Measurements from ENCODE around the gene FRYL.

Gene FRYL

GRCh38 chr4:48578132-48578968, 201.7 kb downstream of the FRYL start:
- TF ChIP-seq CTCF (IDR thresholded peaks at IDR 0.05; ENCODE audit: low read depth, low read length), result peak; percentile 89

GRCh38 chr4:48575964-48576363, 204.1 kb downstream of the FRYL start:
- no peak for TF ChIP-seq CTCF (IDR thresholded peaks at IDR 0.05; ENCODE audit: low read depth, low read length)
- no peak for DNase-seq (ENCODE audit: extremely low read depth, low read depth)

More at GRCh38 chr4:48578132-48578968, 201.7 kb downstream of the FRYL start:
- DNase-seq (ENCODE audit: extremely low read depth, low read depth), result peak; percentile 56

GRCh38 chr4:48571471-48571870, 208.6 kb downstream of the FRYL start:
- no peak for DNase-seq (ENCODE audit: extremely low read depth, low read depth)

GRCh38 chr4:48570646-48571220, 209.3 kb downstream of the FRYL start:
- no peak for DNase-seq (ENCODE audit: extremely low read depth, low read depth)
- no peak for TF ChIP-seq CTCF (IDR thresholded peaks at IDR 0.05; ENCODE audit: low read depth, low read length)

More at GRCh38 chr4:48571471-48571870, 208.6 kb downstream of the FRYL start:
- no peak for TF ChIP-seq CTCF (IDR thresholded peaks at IDR 0.05; ENCODE audit: low read depth, low read length)

GRCh38 chr4:48566034-48566384, 214.1 kb downstream of the FRYL start:
- DNase-seq (ENCODE audit: extremely low read depth, low read depth), result no peak
- TF ChIP-seq CTCF (IDR thresholded peaks at IDR 0.05; ENCODE audit: low read depth, low read length), result no peak

GRCh38 chr4:48565362-48566033, 214.6 kb downstream of the FRYL start:
- TF ChIP-seq CTCF (IDR thresholded peaks at IDR 0.05; ENCODE audit: low read depth, low read length), result no peak
- no peak for DNase-seq (ENCODE audit: extremely low read depth, low read depth)

- DNase-seq (ENCODE audit: extremely low read depth, low read depth), result no peak
- TF ChIP-seq CTCF (IDR thresholded peaks at IDR 0.05; ENCODE audit: low read depth, low read length), result no peak
These were observed 215.9 kb downstream of the FRYL start for GRCh38 chr4:48564151-48564550.

Measured in AG09319 (cell line).